GM23338 (cell line): ENCODE measurements around the gene GDPD4. TPM values are rescaled to one million over a fixed set of nuclear protein-coding genes. Genes with fewer than 3 reads are reported as not detected.
A peak's percentile ranks its signal among the peaks of the same experiment; 100 is the strongest.

Experiments used
- ATAC-seq: fragments of 200-7000 bp; cut with Tn5 transposase; 3 replicates; pipeline ENCODE4 v1.9.1; 2020
- DNase-seq: peaks from one replicate; pipeline ENCODE4 v3.0.0-alpha.2; 2015; ENCODE audit warnings: low spot score
- H2AFZ ChIP-seq: fragments of 200-600 bp; sonication (generic); 2 replicates; pipeline ENCODE4 v1.8.0; 2016; ENCODE audit warnings: antibody characterized with exemption, mild to moderate bottlenecking, moderate library complexity
- H3F3A ChIP-seq: fragments of 200-600 bp; sonication (generic); replicated peaks from 2 replicates; pipeline ENCODE4 v1.8.0; 2017; ENCODE audit warnings: antibody characterized with exemption, mixed run types, low read depth
- H3K27ac ChIP-seq: fragments of 200-600 bp; sonication (generic); 2 replicates; pipeline ENCODE4 v1.6.1; 2016; ENCODE audit warnings: low read depth
- H3K27me3 ChIP-seq: fragments of 200-600 bp; sonication (generic); 2 replicates; pipeline ENCODE4 v1.8.0; 2016; ENCODE audit warnings: mild to moderate bottlenecking, mixed run types, moderate library complexity; ENCODE audit not compliant: insufficient read depth
- H3K36me3 ChIP-seq: fragments of 200-600 bp; sonication (generic); 2 replicates; pipeline ENCODE4 v1.8.0; 2016; ENCODE audit warnings: mild to moderate bottlenecking; ENCODE audit not compliant: insufficient read depth
- H3K4me1 ChIP-seq: fragments of 200-600 bp; sonication (generic); 2 replicates; pipeline ENCODE4 v1.8.0; 2016; ENCODE audit warnings: mild to moderate bottlenecking, moderate library complexity; ENCODE audit not compliant: insufficient read depth
- H3K4me2 ChIP-seq: fragments of 200-600 bp; sonication (generic); 2 replicates; pipeline ENCODE4 v1.7.1; 2017; ENCODE audit warnings: mixed run types
- H3K4me3 ChIP-seq: fragments of 200-600 bp; sonication (generic); 2 replicates; pipeline ENCODE4 v1.6.1; 2016; ENCODE audit warnings: mixed run types
- H3K79me2 ChIP-seq: fragments of 200-600 bp; sonication (generic); replicated peaks from 2 replicates; pipeline ENCODE4 v1.8.0; 2017; ENCODE audit warnings: mild to moderate bottlenecking; ENCODE audit not compliant: insufficient read depth
- H3K9me2 ChIP-seq: fragments of 200-600 bp; sonication (generic); 2 replicates; pipeline ENCODE4 v1.8.0; 2017; ENCODE audit not compliant: insufficient read depth
- H4K20me1 ChIP-seq: fragments of 200-600 bp; sonication (generic); replicated peaks from 2 replicates; pipeline ENCODE4 v1.8.0; 2017; ENCODE audit warnings: mild to moderate bottlenecking; ENCODE audit not compliant: insufficient read depth
- H3K27ac Mint-ChIP-seq: 2 replicates; pipeline ENCODE4 v1.8.0; 2020; ENCODE audit warnings: inconsistent platforms, mild to moderate bottlenecking, moderate library complexity, mixed read lengths
- H3K27me3 Mint-ChIP-seq: 3 replicates; pipeline ENCODE4 v1.8.0; 2022; ENCODE audit warnings: low read depth, mild to moderate bottlenecking, moderate library complexity, mixed read lengths, inconsistent platforms; ENCODE audit not compliant: insufficient read depth, poor library complexity
- H3K36me3 Mint-ChIP-seq: 3 replicates; pipeline ENCODE4 v1.8.0; 2021; ENCODE audit warnings: low read depth, mild to moderate bottlenecking, inconsistent platforms, moderate library complexity, mixed read lengths
- H3K4me1 Mint-ChIP-seq: 3 replicates; pipeline ENCODE4 v1.8.0; 2020; ENCODE audit warnings: mild to moderate bottlenecking, inconsistent platforms, mixed read lengths
- H3K4me3 Mint-ChIP-seq: 3 replicates; pipeline ENCODE4 v1.8.0; 2021; ENCODE audit warnings: moderate library complexity, mild to moderate bottlenecking, inconsistent platforms, mixed read lengths
- H3K9me3 Mint-ChIP-seq: 3 replicates; pipeline ENCODE4 v1.8.0; 2020; ENCODE audit warnings: moderate library complexity, mild to moderate bottlenecking, inconsistent platforms, mixed read lengths
- CREB1 ChIP-seq: fragments of 250-450 bp; sonication (Bioruptor Pico); IDR thresholded peaks from 2 replicates; pipeline ENCODE4 v1.5.0; 2020; ENCODE audit warnings: low read depth, mild to moderate bottlenecking, moderate library complexity
- CTCF ChIP-seq, 2 experiments: fragments of 200-600 bp in 1 of 2; sonication (generic) in 1 of 2; conservative IDR thresholded peaks; 2 replicates each; pipeline versions ENCODE4 v1.5.1 to v1.6.1; 2016 to 2017; ENCODE audit warnings: antibody characterized with exemption in 2 of 2, low read depth in 2 of 2, mild to moderate bottlenecking in 2 of 2, moderate library complexity in 1 of 2
- ETS1 ChIP-seq: IDR thresholded peaks from 2 replicates; pipeline ENCODE4 v1.6.1; 2016; ENCODE audit warnings: antibody characterized with exemption
- EZH2 ChIP-seq: fragments of 200-600 bp; sonication (generic); IDR thresholded peaks from one replicate; pipeline ENCODE4 v1.8.0; 2017; ENCODE audit warnings: antibody characterized with exemption, mild to moderate bottlenecking, low read depth; ENCODE audit not compliant: unreplicated experiment
- EZH2phosphoT487 ChIP-seq: fragments of 200-600 bp; sonication (generic); IDR thresholded peaks from one replicate; pipeline ENCODE4 v1.8.1; 2018; ENCODE audit warnings: antibody characterized with exemption; ENCODE audit not compliant: unreplicated experiment
- JUNB ChIP-seq: IDR thresholded peaks from one replicate; pipeline ENCODE4 v1.6.1; 2016; ENCODE audit warnings: antibody characterized with exemption; ENCODE audit not compliant: unreplicated experiment
- NANOG ChIP-seq: IDR thresholded peaks from 2 replicates; pipeline ENCODE4 v1.6.1; 2016; ENCODE audit warnings: antibody characterized with exemption, borderline replicate concordance
- POLR2AphosphoS5 ChIP-seq: IDR thresholded peaks from 2 replicates; pipeline ENCODE4 v1.6.1; 2016; ENCODE audit warnings: antibody characterized with exemption, low read depth
- REST ChIP-seq: IDR thresholded peaks from one replicate; pipeline ENCODE4 v1.6.1; 2018; ENCODE audit warnings: antibody characterized with exemption; ENCODE audit not compliant: unreplicated experiment
- STAT1 ChIP-seq: IDR thresholded peaks from one replicate; pipeline ENCODE4 v1.6.1; 2016; ENCODE audit warnings: antibody characterized with exemption; ENCODE audit not compliant: unreplicated experiment
- ZNF114 ChIP-seq: fragments of 250-450 bp; sonication (Bioruptor Pico); IDR thresholded peaks from 2 replicates; pipeline ENCODE4 v1.5.0; 2020; ENCODE audit warnings: mild to moderate bottlenecking, moderate library complexity
- ZNF331 ChIP-seq: fragments of 250-450 bp; sonication (Bioruptor Pico); IDR thresholded peaks from 2 replicates; pipeline ENCODE4 v1.5.0; 2020; ENCODE audit warnings: low read depth, mild to moderate bottlenecking, moderate library complexity
- ZNF462 ChIP-seq: fragments of 250-450 bp; sonication (Bioruptor Pico); IDR thresholded peaks from 2 replicates; pipeline ENCODE4 v1.5.0; 2020; ENCODE audit warnings: mild to moderate bottlenecking, moderate library complexity
- polyA plus RNA-seq: library from polyadenylated mRNA; unstranded; fragments of >200 nt; fragmentation: Nextera tagmentation; extraction: Ambion mirVana; gene quantifications from 2 replicates; pipeline ENCODE4 v1.2.1, GENCODE V29; 2016
- total RNA-seq: library from RNA; depleted of rRNA; stranded (reverse); fragments of >200 nt; shearing (Covaris generic); gene quantifications from 2 replicates; pipeline ENCODE4 v1.2.3, GENCODE V29; 2014

GDPD4 gene
- total and polyA plus RNA-seq, 2 experiments from 2014 or later = not detected

GRCh38 chr11:77197626-77198320, 103.7 kb downstream of the GDPD4 start:
- H2AFZ ChIP-seq = peak overlapping the region; percentile 88; the same call in 1 of the 2 replicates
- H3K27ac Mint-ChIP-seq = no peak overlapping the region

More at GRCh38 chr11:77197626-77198320, 103.7 kb downstream of the GDPD4 start:
- H3K27me3 ChIP-seq = no peaks in the 10 kb centered on the region
- H3F3A ChIP-seq = no peaks in the 10 kb centered on the region
- no peaks in the 10 kb centered on the region for H3K79me2 ChIP-seq
- H3K27ac ChIP-seq = no peak overlapping the region
- H3K4me3 ChIP-seq = no peak overlapping the region
- H3K9me2 ChIP-seq = 0 out of 2 replicates have a peak, but pooled peaks cover 4% of the 10 kb centered on the region
- no peak for TF ChIP-seq CREB1
- no peak for TF ChIP-seq NANOG
- no peak for TF ChIP-seq STAT1
- no peak for TF ChIP-seq REST
- no peak for TF ChIP-seq EZH2
- TF ChIP-seq EZH2phosphoT487 = no peak
- TF ChIP-seq JUNB = no peak
- no peak for TF ChIP-seq POLR2AphosphoS5
- no peak for TF ChIP-seq ZNF331
- no peak for TF ChIP-seq CTCF (conservative IDR thresholded peaks at IDR 0.05; ENCODE audit: low read depth in 2 of 2)
- TF ChIP-seq ZNF462 = no peak
- TF ChIP-seq ETS1 = no peak
- TF ChIP-seq ZNF114 (CRISPR knock-in tag) = no peak
- Mint-ChIP-seq H3K27me3 (peaks cover 9% of the 10 kb centered on the region), H3K36me3 (no peaks in the 10 kb centered on the region; the same call in 2 of the 3 replicates), H3K4me3 (no peak overlapping the region), H3K9me3 (no peaks in the 10 kb centered on the region), H3K4me1 (peaks cover 5% of the 10 kb centered on the region; the same call in 2 of the 3 replicates)
- no peaks in the 10 kb centered on the region for H3K36me3 ChIP-seq
- no peaks in the 10 kb centered on the region for H4K20me1 ChIP-seq
- H3K4me1 ChIP-seq = no peaks in the 10 kb centered on the region
- H3K4me2 ChIP-seq = no peak overlapping the region
- peak; percentile 23 for ATAC-seq
- no peak for DNase-seq
